Right cardiac atrium (tissue), 5 donors: Measurements from ENCODE around the gene DNAH10. TPM values are rescaled to one million over a fixed set of nuclear protein-coding genes. Genes with fewer than 3 reads are reported as not detected.

Experiments
- ATAC-seq, 2 donors: fragments of 200-7000 bp; cut with Tn5 transposase; one replicate each; pipeline versions ENCODE4 v1.8.0 to v1.9.1; 2020; ENCODE audit warnings: moderate library complexity in 2 of 2, mild to moderate bottlenecking in 1 of 2
- DNase-seq, 3 donors: peaks; one replicate each; pipeline ENCODE4 v3.0.0-alpha.2; 2020
- H3K27ac ChIP-seq: one replicate; pipeline ENCODE4 v1.5.1; 2013; ENCODE audit warnings: mild to moderate bottlenecking, low read length, control low read depth, moderate library complexity
- H3K27me3 ChIP-seq: one replicate; pipeline ENCODE4 v1.6.1; 2013; ENCODE audit not compliant: control insufficient read depth, insufficient read depth
- H3K4me1 ChIP-seq: one replicate; pipeline ENCODE4 v1.6.1; 2013; ENCODE audit warnings: low read length; ENCODE audit not compliant: control insufficient read depth, insufficient read depth
- H3K4me3 ChIP-seq: one replicate; pipeline ENCODE4 v1.5.1; 2013; ENCODE audit warnings: low read length, control low read depth
- H3K9me3 ChIP-seq: one replicate; pipeline ENCODE4 v1.6.1; 2013; ENCODE audit warnings: low read length; ENCODE audit not compliant: control insufficient read depth
- WGBS: extraction: QIAGEN DNeasy Blood & Tissue Kit; methylation state at CpG from one replicate; pipeline ENCODE4 v1.1.7; 2013; 5-methylcytosine and 5-hydroxymethylcytosine counted together
- intact Hi-C, 4 donors: fragments of 100-400 bp; cut with DNase I; formaldehyde crosslinking; loops; one replicate each; pipeline versions ENCODE4 v1.11.0 to v1.14.0; 2022 to 2023
- polyA plus RNA-seq: library from polyadenylated mRNA; stranded (reverse); fragments of 200-250 nt; gene quantifications from one replicate; pipeline ENCODE4 v1.2.3, GENCODE V29; 2013
- total RNA-seq, 4 donors: library from RNA; stranded (reverse); fragmentation: NEBNext Ultra II Directional; extraction: Animal tissue kit (Norgen Biotek cat#: 25700); gene quantifications; one replicate each; pipeline ENCODE4 v1.2.1, GENCODE V29; 2021
- donor health status: healthy with polysubstance abuse.
- donor health status: DM: no; HTN: yes; CAD: no.
- donor health status: DM: no; HTN: no; CAD: no.
- donor health status: DM: no; HTN: yes; CAD: no; lungs with severe emphysema.
- donor health status: DM: yes; HTN: yes; CAD: no.

Gene DNAH10
- total and polyA plus RNA-seq, 5 donors = 0.06 to 0.11 (median 0.07) TPM; not detected in 1

- intact Hi-C loops = no loop called here
- Histone ChIP-seq H3K9me3 (no peaks in the 10 kb centered on the region), H3K27me3 (no peaks in the 10 kb centered on the region), H3K4me3 (no peak overlapping the region), H3K27ac (no peak overlapping the region), H3K4me1 (no peaks in the 10 kb centered on the region)
- DNase-seq (no peak), ATAC-seq (no peak)
- WGBS = 83% methylated on average over 16 of the region's 16 CpGs
Measured at GRCh38 chr12:123937707-123938591, 175.8 kb downstream of the DNAH10 start.

GRCh38 chr12:123938679-123939480 lies 176.8 kb downstream of the DNAH10 start:
- ATAC-seq = no peak
- Histone ChIP-seq H3K4me3 (no peak overlapping the region), H3K9me3 (no peaks in the 10 kb centered on the region), H3K27me3 (no peaks in the 10 kb centered on the region), H3K27ac (no peak overlapping the region), H3K4me1 (no peaks in the 10 kb centered on the region)
- intact Hi-C loops = no loop called here
- 84% methylated on average over 16 of the region's 16 CpGs for WGBS
- DNase-seq = no peak

GRCh38 chr12:123939716-123940626 lies 177.9 kb downstream of the DNAH10 start:
- DNase-seq = no peak
- Histone ChIP-seq H3K4me1 (no peaks in the 10 kb centered on the region), H3K9me3 (no peaks in the 10 kb centered on the region), H3K27me3 (no peaks in the 10 kb centered on the region), H3K27ac (no peak overlapping the region), H3K4me3 (no peak overlapping the region)
- 92% methylated on average over 16 of the region's 16 CpGs for WGBS
- intact Hi-C loops = no loop called here
- ATAC-seq = no peak

GRCh38 chr12:123940627-123940966 lies 178.5 kb downstream of the DNAH10 start:
- intact Hi-C loops = no loop called here
- DNase-seq (no peak), ATAC-seq (no peak)
- WGBS = 96% methylated on average over 9 of the region's 9 CpGs
- Histone ChIP-seq H3K27me3 (no peaks in the 10 kb centered on the region), H3K4me1 (no peaks in the 10 kb centered on the region), H3K4me3 (no peak overlapping the region), H3K9me3 (no peaks in the 10 kb centered on the region), H3K27ac (no peak overlapping the region)

- H3K9me3 ChIP-seq = no peaks in the 10 kb centered on the region
- no peak overlapping the region for H3K27ac ChIP-seq
- DNase-seq (no peak), ATAC-seq (no peak)
- intact Hi-C loops = no loop called here
- H3K4me3 ChIP-seq = no peak overlapping the region
- H3K27me3 ChIP-seq = no peaks in the 10 kb centered on the region
- 98% methylated on average over 9 of the region's 9 CpGs for WGBS
- no peaks in the 10 kb centered on the region for H3K4me1 ChIP-seq
Measured at GRCh38 chr12:123941000-123941399, 178.9 kb downstream of the DNAH10 start.

GRCh38 chr12:123941624-123942237 lies 179.6 kb downstream of the DNAH10 start:
- Histone ChIP-seq H3K9me3 (no peaks in the 10 kb centered on the region), H3K27ac (no peak overlapping the region), H3K4me1 (no peaks in the 10 kb centered on the region), H3K27me3 (no peaks in the 10 kb centered on the region), H3K4me3 (no peak overlapping the region)
- intact Hi-C loops = no loop called here
- ATAC-seq (no peak), DNase-seq (no peak)
- 92% methylated on average over 13 of the region's 13 CpGs for WGBS

- WGBS = 88% methylated on average over 10 of the region's 10 CpGs
- H3K27ac ChIP-seq = no peak overlapping the region
- intact Hi-C loops = no loop called here
- H3K9me3 ChIP-seq = no peaks in the 10 kb centered on the region
- H3K4me1 ChIP-seq = no peaks in the 10 kb centered on the region
- no peak overlapping the region for H3K4me3 ChIP-seq
- ATAC-seq (no peak), DNase-seq (no peak)
- no peaks in the 10 kb centered on the region for H3K27me3 ChIP-seq
Measured at GRCh38 chr12:123942238-123942653, 180.1 kb downstream of the DNAH10 start.

GRCh38 chr12:123942911-123943648 lies 181.0 kb downstream of the DNAH10 start:
- DNase-seq = no peak
- 85% methylated on average over 16 of the region's 16 CpGs for WGBS

GRCh38 chr12:123943816-123944215 lies 181.7 kb downstream of the DNAH10 start:
- 77% methylated on average over 5 of the region's 5 CpGs for WGBS
- no peak for DNase-seq
- Histone ChIP-seq H3K27ac (no peak overlapping the region), H3K4me1 (peaks cover 4% of the 10 kb centered on the region), H3K27me3 (no peaks in the 10 kb centered on the region), H3K4me3 (no peak overlapping the region), H3K9me3 (no peaks in the 10 kb centered on the region)
- no peak for ATAC-seq
- intact Hi-C loops = no loop called here

More at GRCh38 chr12:123942911-123943648, 181.0 kb downstream of the DNAH10 start:
- Histone ChIP-seq H3K9me3 (no peaks in the 10 kb centered on the region), H3K27ac (no peak overlapping the region), H3K4me3 (no peak overlapping the region), H3K4me1 (peaks cover 2% of the 10 kb centered on the region), H3K27me3 (no peaks in the 10 kb centered on the region)
- peak in 1 of 2 donors; percentile 31 for ATAC-seq
- intact Hi-C loops = no loop called here

GRCh38 chr12:123944696-123945095 lies 182.6 kb downstream of the DNAH10 start:
- 83% methylated on average over 10 of the region's 10 CpGs for WGBS
- DNase-seq (no peak), ATAC-seq (no peak)
- intact Hi-C loops = no loop called here
- no peak overlapping the region for H3K4me3 ChIP-seq
- H3K9me3 ChIP-seq = no peaks in the 10 kb centered on the region
- H3K4me1 ChIP-seq = peaks cover 7% of the 10 kb centered on the region
- no peak overlapping the region for H3K27ac ChIP-seq
- no peaks in the 10 kb centered on the region for H3K27me3 ChIP-seq
